GM04504 (cell line): Measurements from ENCODE around the gene PPOX.

Source experiments
- DNase-seq: peaks from one replicate; pipeline ENCODE4 v3.0.0-alpha.2; 2012; ENCODE audit warnings: low read depth

Gene PPOX

DNA sequence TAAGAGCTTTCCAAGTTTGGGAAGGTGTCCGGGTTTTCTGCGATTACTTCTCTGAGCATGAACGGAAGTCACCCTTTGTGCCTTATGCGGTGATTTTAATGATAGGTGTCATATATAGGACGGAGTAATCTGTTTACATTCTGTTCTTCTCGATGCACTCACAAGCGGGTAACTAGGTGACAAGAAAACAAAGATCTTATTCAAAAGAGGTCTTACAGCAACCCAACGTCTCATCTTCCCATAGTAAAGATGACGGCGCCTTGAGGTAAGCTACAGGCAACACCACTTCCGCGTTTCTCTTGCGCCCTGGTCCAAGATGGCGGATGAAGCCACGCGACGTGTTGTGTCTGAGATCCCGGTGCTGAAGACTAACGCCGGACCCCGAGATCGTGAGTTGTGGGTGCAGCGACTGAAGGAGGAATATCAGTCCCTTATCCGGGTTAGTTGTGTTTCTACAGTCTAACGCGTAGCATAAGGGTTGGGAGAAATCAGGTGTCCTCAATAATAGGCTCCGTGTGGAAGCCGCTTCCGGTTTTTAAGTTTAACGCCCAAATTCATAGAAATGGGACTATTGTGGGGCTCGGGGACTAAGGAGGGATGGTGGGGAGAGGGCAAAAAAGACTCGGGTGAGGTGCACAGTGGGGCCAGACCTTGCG is 12.4 kb upstream of the PPOX start, which contains the start of gene UFC1:
Gene UFC1 (plus strand): TSS at position 297 of the 656 bp plus-strand sequence. CDS start 20 bp downstream, at position 317.
- DNase-seq, result peak; percentile 77

DNA sequence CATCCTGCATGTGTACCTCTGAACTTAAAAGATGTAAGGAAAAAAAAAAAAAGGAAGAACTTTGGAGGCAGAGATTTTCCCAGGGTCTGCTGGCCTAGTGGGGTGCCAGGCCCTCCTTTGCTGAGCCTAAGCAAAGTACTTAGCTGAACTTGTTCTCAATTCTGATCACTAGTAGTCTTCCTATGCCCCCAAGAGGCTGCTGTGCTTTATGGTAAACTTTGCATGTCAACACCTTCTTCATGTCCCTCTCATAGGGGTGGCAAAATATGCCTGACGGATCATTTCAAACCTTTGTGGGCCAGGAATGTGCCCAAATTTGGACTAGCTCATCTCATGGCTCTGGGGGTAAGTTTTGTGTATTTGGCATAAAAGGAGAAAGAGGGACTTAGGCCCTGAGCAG is 8.4 kb upstream of the PPOX start:
- DNase-seq, result no peak

DNA sequence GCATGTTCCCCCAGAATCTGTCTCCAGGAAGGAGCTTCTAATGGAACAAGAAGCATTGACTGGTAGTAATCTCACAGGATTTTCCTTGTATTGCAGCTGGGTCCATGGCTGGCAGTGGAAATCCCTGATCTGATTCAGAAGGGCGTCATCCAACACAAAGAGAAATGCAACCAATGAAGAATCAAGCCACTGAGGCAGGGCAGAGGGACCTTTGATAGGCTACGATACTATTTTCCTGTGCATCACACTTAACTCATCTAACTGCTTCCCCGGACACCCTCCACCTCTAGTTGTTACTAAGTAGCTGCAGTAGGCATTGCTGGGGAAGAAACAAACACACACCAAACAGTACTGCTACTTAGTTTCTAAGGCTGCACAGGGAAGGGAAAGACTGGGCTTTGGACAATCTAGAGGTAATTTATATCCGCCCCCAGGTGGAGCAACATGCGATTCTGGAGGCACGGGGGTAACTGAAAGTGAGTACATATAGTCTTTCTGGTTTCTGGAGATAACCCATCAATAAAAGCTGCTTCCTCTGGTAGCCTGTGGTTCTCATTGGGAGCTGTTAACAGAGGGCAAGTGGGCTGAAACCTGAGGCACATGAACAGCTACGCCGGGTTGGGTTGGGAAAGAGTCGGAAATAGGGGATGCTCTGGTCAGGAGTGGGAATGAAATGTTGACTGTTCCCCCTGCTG is 7.8 kb upstream of the PPOX start:
- no peak for DNase-seq

DNA sequence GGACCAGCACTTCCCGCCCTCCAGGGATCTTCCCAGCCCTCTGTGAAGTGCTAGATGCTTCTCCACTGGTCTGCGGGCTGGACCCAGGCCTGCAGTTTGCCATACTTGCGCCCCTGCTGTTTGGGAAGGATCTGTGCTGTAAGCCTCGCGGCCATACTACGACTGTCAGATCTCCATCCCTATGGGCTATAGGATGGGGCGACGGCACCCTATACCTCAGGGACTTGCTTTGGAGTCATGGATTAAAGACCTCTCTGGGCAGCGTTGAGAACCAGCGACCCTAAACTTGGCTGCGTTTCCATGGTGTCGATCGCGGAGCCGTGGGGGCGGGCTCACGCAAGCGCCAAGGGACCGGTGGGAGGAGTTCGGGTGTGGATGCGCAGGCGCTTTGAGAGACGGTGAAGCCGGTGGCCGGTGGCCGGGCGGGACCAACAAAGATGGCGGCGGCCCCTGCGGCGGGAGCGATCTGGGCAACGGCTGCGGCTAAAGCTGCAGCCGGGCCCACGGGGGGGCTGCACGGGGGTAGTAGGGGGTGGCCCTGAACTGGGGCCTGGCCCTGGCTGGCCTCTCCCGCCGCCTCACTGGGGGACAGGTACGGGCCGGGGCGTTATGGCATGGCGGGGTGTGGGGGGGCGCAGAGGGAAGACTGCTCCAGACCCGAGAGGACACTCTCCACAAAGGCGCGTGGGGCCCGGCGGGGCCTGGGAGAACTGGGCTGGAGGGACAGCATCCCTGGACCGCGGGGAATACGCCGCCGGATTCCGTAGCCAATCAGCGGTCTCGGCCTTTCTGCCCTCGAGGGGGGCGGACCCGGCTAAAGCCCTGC is 6.9 kb upstream of the PPOX start, which contains the start of gene USP21:
Gene USP21 (plus strand): TSS at position 414 of the 826 bp plus-strand sequence. CDS start 1,141 bp downstream, outside the sequence.
- DNase-seq, result peak; percentile 73

DNA sequence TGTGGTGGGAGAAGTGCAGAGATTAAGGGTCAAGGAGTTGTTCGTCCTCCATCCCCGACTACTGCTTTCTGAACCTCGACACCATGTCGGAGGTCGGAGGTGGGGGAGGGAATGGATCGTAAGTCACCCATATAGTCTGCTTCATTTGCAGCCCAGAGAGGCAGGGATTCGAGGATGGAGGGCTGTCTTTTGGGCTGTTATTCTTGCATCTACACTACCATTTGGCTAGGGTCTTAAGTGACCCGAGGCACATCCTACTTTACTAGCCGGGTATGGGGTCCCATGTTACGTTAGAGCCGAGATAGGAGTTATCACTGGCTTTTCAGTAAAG is 6.3 kb upstream of the PPOX start:
- no peak for DNase-seq

DNA sequence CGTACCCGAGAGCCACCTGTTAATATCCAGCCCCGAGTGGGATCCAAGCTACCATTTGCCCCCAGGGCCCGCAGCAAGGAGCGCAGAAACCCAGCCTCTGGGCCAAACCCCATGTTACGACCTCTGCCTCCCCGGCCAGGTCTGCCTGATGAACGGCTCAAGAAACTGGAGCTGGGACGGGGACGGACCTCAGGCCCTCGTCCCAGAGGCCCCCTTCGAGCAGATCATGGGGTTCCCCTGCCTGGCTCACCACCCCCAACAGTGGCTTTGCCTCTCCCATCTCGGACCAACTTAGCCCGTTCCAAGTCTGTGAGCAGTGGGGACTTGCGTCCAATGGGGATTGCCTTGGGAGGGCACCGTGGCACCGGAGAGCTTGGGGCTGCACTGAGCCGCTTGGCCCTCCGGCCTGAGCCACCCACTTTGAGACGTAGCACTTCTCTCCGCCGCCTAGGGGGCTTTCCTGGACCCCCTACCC is 5.5 kb upstream of the PPOX start:
- no peak for DNase-seq

DNA sequence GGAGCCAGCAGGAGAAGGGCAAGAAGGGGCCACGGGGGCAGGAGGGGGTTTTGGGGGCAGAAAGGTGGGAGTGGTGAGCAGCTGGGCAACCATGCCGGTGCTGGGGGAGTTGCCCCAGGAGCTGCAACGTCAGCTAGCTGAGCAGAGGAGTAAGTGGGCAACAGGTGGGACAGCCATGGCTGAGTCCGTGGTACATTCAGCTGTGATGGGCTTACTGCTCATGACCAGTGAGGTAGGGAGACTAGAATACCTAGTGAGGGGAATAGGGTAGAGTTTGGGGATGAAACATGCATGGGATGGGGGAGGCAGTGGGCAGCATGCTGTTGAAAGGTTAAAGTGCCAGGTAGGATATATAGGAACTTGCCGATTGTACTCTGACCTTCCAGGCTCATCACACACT is 4.6 kb upstream of the PPOX start:
- DNase-seq, result no peak

DNA sequence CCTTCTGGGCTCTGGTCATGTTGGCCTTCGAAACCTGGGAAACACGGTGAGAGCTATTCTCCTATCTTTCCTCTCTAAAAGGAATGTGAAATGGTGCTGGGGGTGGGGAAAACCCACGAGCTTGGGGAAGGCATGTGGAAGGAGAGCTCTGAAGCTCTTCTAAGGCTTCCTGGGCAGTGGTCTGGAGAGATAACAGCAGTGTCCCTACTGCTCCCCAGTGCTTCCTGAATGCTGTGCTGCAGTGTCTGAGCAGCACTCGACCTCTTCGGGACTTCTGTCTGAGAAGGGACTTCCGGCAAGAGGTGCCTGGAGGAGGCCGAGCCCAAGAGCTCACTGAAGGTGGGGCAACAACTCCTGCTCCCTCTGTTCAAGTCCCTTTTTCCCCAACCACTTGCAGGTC is 4.2 kb upstream of the PPOX start:
- no peak for DNase-seq

DNA sequence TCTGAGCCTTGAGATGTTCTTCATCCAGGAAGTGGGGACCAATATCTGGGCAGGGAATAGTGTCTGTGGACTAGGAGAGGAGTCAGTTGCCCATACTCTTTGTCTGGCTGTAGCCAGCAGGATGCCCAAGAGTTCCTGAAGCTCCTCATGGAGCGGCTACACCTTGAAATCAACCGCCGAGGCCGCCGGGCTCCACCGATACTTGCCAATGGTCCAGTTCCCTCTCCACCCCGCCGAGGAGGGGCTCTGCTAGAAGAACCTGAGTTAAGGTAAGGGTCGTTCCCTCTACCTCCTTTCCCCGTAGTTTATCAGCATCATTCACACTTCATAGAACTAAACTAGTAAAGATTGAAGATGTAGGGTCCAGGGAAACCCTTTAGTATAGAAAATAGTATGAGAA is 3.4 kb upstream of the PPOX start:
- no peak for DNase-seq

DNA sequence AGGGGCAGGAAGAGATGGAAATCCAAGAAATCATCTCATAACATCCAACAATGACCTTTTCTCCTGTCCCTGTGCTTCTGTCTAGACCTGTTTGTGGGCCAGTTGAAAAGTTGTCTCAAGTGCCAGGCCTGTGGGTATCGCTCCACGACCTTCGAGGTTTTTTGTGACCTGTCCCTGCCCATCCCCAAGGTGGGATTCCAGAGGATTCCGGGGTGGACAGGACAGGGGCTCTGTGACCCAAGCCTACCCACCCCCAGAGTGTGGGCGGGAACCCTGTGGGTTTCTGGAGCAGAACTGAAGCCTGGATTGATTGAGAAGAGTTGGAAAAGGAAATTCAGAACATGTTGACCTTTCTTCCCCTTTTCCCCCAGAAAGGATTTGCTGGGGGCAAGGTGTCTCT is 2.4 kb upstream of the PPOX start:
- no peak for DNase-seq

DNA sequence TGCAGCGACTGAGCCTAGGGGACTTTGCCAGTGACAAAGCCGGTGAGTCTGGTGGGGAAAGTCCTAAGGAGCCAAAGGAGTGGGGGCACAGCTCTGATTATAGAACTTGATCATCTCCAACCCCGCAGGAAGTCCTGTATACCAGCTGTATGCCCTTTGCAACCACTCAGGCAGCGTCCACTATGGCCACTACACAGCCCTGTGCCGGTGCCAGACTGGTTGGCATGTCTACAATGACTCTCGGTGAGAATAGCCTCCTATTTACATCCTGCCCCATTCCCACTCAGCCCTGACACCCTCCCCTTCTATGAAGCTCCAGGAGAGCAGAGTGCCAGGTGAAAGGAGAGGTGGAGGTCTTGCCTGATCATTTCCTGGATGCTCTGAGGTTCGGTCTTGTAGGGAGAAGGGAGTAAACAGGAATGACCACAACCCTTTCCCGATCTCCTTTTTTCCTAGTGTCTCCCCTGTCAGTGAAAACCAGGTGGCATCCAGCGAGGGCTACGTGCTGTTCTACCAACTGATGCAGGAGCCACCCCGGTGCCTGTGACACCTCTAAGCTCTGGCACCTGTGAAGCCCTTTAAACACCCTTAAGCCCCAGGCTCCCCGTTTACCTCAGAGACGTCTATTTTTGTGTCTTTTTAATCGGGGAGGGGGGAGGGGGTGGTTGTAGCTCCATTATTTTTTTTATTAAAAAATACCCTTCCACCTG is 1.2 kb upstream of the PPOX start:
- no peak for DNase-seq

DNA sequence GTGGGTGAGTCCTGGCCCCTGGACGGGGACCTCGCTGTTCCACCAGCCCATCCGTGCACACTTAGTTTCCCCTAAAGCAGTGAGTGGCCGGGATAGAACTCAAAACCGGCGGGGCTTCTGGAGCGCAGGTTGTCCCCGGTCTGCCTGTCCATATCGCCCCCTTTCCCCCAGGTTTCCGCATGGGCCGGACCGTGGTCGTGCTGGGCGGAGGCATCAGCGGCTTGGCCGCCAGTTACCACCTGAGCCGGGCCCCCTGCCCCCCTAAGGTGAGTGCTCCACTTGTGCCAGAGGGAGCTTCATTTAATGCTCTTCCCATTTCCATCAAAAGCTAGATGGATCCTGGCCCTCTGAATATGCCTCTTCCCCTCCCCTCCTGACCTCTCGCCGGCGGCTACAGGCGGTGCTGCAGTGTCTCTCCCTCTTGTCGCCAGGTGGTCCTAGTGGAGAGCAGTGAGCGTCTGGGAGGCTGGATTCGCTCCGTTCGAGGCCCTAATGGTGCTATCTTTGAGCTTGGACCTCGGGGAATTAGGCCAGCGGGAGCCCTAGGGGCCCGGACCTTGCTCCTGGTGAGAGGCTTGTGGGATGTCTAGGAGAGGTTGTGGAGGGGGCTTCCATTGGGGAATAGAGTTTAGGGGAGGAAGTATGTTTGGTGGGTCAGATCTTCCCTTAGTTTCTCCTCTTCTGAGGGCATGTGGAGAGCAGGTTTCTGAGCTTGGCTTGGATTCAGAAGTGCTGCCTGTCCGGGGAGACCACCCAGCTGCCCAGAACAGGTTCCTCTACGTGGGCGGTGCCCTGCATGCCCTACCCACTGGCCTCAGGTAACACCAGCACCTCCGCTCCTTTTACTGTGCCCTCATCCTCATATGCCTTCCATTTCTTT is 683 bp downstream of the PPOX start:
- DNase-seq, result no peak

DNA sequence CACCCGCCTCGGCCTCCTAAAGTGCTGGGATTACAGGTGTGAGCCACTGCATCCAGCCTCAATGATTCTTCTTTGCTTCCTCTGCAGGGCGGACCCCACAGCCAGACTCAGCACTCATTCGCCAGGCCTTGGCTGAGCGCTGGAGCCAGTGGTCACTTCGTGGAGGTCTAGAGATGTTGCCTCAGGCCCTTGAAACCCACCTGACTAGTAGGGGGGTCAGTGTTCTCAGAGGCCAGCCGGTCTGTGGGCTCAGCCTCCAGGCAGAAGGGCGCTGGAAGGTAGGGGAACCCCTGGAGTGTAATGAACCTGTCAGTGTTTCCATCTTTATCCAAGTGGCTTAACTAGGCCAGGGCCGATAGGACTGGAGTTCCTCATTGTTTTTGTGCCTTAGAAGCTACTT is 2.7 kb downstream of the PPOX start:
- DNase-seq, result no peak

DNA sequence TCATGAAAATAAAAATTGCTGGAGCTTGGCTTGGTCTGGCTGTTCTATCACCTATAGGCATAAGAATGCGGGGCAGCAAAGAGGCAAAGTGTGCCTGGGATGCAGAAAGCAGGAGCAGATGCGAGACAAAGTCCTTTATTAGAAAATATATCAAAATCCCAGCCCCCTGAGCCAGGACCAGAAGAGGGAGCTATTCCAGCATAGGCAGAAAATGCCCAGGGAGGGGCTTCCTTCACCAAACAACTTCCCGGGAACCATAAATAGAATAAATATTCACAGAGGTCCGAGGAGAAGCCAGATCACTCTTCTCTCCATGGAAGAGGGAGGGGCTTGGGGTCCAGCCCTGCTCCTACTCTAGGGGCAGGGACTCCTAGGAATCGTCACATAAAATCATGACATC is 5.0 kb downstream of the PPOX start:
- no peak for DNase-seq

DNA sequence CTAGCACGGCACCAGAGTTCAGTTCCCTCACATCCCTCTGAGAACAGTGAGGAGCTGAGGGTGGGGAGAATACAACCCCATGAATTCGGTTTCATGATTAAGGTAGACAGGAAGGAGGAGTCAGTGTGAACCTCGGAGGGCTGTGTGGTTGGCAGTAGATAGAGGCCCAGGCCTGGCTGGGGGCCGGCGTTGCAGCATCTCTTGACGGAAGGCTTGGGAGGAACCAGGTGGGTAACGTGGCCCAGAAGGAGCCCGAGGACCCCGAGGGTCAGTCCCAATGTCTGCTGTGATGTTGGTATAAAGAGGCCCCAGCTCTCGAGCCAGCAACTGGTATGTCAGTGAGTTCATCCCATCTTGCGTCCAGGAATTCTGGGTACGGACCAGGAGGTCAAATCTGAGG is 5.5 kb downstream of the PPOX start:
- no peak for DNase-seq

DNA sequence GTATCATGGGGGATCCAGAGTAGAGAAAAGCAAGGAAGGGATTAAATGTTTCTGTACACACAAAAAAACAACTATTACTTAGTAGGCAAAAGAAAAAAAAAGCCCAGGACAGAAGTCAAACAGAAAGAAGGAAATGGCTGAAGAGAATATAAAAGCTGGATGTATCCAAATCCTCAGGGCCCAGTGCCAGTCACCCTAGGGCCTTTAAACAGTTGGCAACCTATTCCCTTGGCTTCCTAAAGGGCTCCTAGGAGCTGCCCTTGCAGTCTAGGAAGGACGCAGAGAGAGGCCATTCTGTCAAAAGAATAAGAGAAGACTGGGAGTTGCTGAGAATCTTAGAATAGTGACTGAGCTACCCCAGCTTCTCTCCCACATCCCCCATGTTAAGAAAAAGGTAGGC is 6.1 kb downstream of the PPOX start:
- no peak for DNase-seq

DNA sequence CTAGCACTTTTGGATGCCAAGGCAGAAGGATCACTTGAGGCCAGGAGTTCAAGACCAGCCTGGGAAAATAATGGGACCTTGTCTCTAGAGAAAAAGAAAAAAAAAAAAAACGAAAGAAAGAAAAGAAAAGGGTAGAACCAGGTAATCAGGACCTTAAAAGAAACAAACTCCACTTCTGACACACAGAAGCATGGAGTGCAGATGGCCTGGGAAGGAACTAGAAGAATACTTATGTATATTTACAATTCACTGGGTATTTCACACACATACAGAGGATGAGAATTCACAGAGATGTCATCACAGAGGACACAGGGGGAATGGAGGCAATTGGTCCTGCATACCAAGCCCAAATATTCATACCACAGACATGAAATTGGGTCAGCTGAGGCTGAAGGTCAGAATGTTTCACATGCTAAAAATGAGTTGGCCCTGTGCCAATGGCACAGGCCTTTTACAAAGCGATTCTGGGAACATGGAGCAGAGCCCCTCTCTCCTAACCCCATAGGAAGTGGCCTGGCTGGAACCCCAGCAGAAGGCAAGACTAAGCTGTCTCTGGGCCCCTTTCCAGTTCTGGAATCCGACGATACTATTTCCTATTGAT is 6.7 kb downstream of the PPOX start:
- peak; percentile 74 for DNase-seq

DNA sequence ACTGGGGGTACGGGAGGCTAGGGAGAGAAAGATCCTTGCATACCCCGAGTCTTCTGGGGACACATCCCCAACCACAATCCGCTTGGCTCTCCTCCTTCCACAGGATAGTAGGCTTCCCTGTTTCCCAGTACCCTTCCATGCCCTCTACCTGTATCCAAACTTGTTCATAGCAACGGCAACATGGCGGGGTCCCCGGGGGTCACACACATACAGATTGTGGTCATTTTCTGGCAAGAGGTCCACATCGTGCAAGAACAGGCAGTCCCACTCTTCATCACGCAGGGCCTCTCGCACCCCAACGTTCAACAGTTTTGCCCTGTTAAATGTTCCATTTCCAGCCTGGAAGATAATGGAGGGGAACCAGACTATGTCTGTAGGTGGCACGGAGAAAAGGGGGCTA is 7.5 kb downstream of the PPOX start:
- no peak for DNase-seq

DNA sequence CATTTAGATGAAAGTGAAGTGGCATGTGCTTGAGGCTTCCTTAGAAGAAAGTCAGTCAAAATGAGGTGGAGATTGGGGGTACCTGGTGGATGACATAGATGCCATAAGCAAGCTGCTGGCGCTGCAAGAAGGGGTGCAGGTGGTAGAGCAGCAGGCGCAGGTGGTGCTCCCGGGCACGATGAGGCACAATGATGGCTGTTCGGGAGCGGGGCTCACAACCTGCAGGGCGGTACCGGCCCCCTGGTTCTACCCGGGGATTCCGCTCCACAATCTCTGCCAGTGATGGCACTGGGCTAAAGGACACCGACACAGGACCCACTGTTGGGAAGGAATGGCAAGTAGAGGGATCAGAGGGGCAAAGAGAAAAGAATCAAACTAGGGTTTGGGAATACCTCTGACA is 8.7 kb downstream of the PPOX start:
- DNase-seq, result no peak

DNA sequence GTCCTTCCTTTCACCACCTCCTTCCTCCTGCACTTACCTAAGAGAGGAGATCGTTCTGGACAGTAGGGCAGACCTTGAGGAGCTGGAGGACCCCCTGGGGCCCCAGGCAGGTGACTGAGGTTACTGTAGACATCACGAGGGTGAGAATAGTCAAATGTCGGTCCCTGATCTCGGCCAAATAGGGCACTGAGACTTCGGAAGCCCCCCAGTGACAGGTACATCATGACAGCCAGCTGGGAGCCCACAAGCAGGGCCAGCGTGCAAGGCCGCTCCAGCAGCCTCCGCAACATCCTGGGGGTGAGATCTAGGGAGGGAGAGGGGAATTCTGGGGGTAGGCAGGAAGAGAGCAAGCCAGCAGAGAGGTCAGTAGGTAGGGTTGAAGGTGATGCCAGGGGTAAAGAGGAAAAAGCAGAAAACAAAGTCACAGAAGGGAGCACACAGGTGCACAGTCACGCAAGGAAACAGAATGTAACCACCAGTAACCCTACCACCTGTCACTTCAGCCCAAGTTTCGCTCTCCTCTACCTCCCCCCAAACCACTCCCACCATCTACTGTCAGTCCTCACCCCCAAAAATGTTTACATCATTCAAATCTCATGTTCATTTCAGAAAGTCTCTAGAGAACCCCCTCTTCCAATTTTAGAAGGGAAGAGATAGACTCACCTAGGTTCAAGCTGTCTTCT is 9.7 kb downstream of the PPOX start:
- no peak for DNase-seq
